Keratinocyte (primary cell): ENCODE data around the gene METTL9.

Experiments
- EZH2 ChIP-seq: IDR thresholded peaks from one replicate; pipeline ENCODE4 v1.6.1; 2012; ENCODE audit warnings: inconsistent platforms, mild to moderate bottlenecking, low read length, moderate library complexity
- TF ChIP-seq, protein P1 (sequence below), 3 experiments: IDR thresholded peaks in 1 of 3; conservative IDR thresholded peaks in 1 of 3; optimal IDR thresholded peaks in 1 of 3; 2 replicates in 2 of 3; 3 replicates in 1 of 3; pipeline versions ENCODE3 to v1.5.1; 2011; ENCODE audit warnings: low read length in 3 of 3, mild to moderate bottlenecking in 3 of 3, moderate library complexity in 2 of 3, control low read depth in 1 of 3, inconsistent platforms in 1 of 3; ENCODE audit not compliant: insufficient read depth in 2 of 3; ENCODE audit errors: extremely low read depth in 1 of 3

DNA sequence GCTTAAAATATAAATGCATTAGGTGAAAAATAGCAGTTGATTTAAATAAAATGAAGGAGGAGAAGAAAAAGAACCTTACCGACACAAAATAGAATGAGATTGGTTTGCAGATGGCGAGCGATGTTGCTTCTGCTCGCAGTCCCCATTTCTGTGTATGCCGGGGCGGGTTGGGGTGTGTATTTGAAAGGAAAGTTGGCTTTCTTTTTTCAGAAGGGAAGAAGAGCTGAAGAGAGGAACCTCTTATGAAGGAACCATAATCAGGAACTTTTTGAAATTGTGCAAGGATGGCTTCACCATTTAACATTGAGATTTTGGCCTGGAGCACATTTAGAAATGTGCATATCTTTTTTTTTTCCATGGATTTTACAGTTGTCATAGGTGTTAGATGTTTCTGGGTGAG, 53.1 kb downstream of the METTL9 start, which contains the start of gene IGSF6:
- TF ChIP-seq, protein P1, sequence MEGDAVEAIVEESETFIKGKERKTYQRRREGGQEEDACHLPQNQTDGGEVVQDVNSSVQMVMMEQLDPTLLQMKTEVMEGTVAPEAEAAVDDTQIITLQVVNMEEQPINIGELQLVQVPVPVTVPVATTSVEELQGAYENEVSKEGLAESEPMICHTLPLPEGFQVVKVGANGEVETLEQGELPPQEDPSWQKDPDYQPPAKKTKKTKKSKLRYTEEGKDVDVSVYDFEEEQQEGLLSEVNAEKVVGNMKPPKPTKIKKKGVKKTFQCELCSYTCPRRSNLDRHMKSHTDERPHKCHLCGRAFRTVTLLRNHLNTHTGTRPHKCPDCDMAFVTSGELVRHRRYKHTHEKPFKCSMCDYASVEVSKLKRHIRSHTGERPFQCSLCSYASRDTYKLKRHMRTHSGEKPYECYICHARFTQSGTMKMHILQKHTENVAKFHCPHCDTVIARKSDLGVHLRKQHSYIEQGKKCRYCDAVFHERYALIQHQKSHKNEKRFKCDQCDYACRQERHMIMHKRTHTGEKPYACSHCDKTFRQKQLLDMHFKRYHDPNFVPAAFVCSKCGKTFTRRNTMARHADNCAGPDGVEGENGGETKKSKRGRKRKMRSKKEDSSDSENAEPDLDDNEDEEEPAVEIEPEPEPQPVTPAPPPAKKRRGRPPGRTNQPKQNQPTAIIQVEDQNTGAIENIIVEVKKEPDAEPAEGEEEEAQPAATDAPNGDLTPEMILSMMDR (optimal IDR thresholded peaks at IDR 0.05 in 1 of 3, IDR thresholded peaks at IDR 0.05 in 1 of 3, conservative IDR thresholded peaks at IDR 0.05 in 1 of 3; ENCODE audit: extremely low read depth in 1 of 3, insufficient read depth in 2 of 3, low read length in 3 of 3): no peak
- TF ChIP-seq EZH2: no peak
